GM11168 (cell line): Measurements from ENCODE around the gene SFRP4.
"Not testable (repeated sequence)": the region's sequence is repeated elsewhere in the genome, so short reads cannot be mapped to it uniquely, and the experiment has no call there.

Source experiments
- in situ Hi-C: fragments of 300-500 bp; cut with MboI; formaldehyde crosslinking; loops from one replicate; pipeline ENCODE4 v1.12.0; 2022; ENCODE audit warnings: low sequenced_read_pairs; ENCODE audit not compliant: unreplicated experiment

SFRP4 gene

GRCh38 chr7:37916673-37917660 is at the start of gene SFRP4:
SFRP4 (minus strand) TSS chr7:37916817; CDS start chr7:37916537, 280 bp downstream.
- in situ Hi-C loops, result loop anchor here (25.0 kb wide), 2 partner anchors 170 to 295 kb away; no protein-coding TSS in a partner anchor

GRCh38 chr7:37964196-37964595 is 47.6 kb upstream of the SFRP4 start:
- in situ Hi-C loops, result no loop called here

- in situ Hi-C loops, result no loop called here
Observed at GRCh38 chr7:37961251-37961650, 44.6 kb upstream of the SFRP4 start.

- in situ Hi-C loops, result no loop called here
Observed at GRCh38 chr7:37960483-37960882, 43.9 kb upstream of the SFRP4 start.

GRCh38 chr7:37957221-37957970 is 40.8 kb upstream of the SFRP4 start:
- in situ Hi-C loops, result no loop called here

- in situ Hi-C loops, result no loop called here
Observed at GRCh38 chr7:37956791-37957190, 40.2 kb upstream of the SFRP4 start.

- in situ Hi-C loops, result not testable (repeated sequence)
Observed at GRCh38 chr7:37954217-37954616, 37.6 kb upstream of the SFRP4 start.

- in situ Hi-C loops, result no loop called here
Observed at GRCh38 chr7:37952240-37952639, 35.6 kb upstream of the SFRP4 start.

GRCh38 chr7:37947941-37948210 is 31.3 kb upstream of the SFRP4 start:
- in situ Hi-C loops, result no loop called here

- in situ Hi-C loops, result no loop called here
Observed at GRCh38 chr7:37947138-37947940, 30.7 kb upstream of the SFRP4 start.

GRCh38 chr7:37945336-37945735 is 28.7 kb upstream of the SFRP4 start:
- in situ Hi-C loops, result no loop called here

- in situ Hi-C loops, result no loop called here
Observed at GRCh38 chr7:37944737-37945054, 28.1 kb upstream of the SFRP4 start.

GRCh38 chr7:37943905-37944736 is 27.5 kb upstream of the SFRP4 start:
- in situ Hi-C loops, result no loop called here

GRCh38 chr7:37942934-37943610 is 26.5 kb upstream of the SFRP4 start:
- in situ Hi-C loops, result no loop called here

GRCh38 chr7:37933018-37933566 is 16.5 kb upstream of the SFRP4 start:
- in situ Hi-C loops, result no loop called here

GRCh38 chr7:37932543-37932942 is 15.9 kb upstream of the SFRP4 start:
- in situ Hi-C loops, result no loop called here

GRCh38 chr7:37930226-37930948 is 13.8 kb upstream of the SFRP4 start:
- in situ Hi-C loops, result no loop called here

- in situ Hi-C loops, result no loop called here
Observed at GRCh38 chr7:37928878-37929277, 12.3 kb upstream of the SFRP4 start.
